Keratinocyte (primary cell): Measurements from ENCODE around the gene MAD2L2. TPM values are rescaled to one million over a fixed set of nuclear protein-coding genes. Genes with fewer than 3 reads are reported as not detected.

ENCODE experiments used
- DNase-seq: peaks from one replicate; pipeline ENCODE4 v3.0.0-alpha.2; 2011; ENCODE audit warnings: low read depth, missing footprints, low spot score
- FAIRE-seq: peaks from 2 replicates; lab custom pipeline; 2011; peaks lifted over from hg19 to GRCh38; lab: Jason Lieb, UNC
- H2AFZ ChIP-seq: 2 replicates; pipeline ENCODE4 v1.6.0; 2012; ENCODE audit warnings: low read length, control low read depth, inconsistent platforms; ENCODE audit not compliant: control insufficient read depth
- H3K27ac ChIP-seq: 2 replicates; pipeline ENCODE4 v1.5.1; 2011; ENCODE audit warnings: low read length; ENCODE audit not compliant: control insufficient read depth, insufficient read depth
- H3K27me3 ChIP-seq: 3 replicates; pipeline ENCODE4 v1.6.0; 2011; ENCODE audit warnings: low read length; ENCODE audit not compliant: control insufficient read depth, insufficient read depth; ENCODE audit errors: extremely low read depth
- H3K36me3 ChIP-seq, 2 experiments: 2 replicates in 1 of 2; 3 replicates in 1 of 2; pipeline ENCODE4 v1.5.1; 2011; ENCODE audit warnings: low read length in 2 of 2, mild to moderate bottlenecking in 1 of 2; ENCODE audit not compliant: control insufficient read depth in 2 of 2, insufficient read depth in 2 of 2; ENCODE audit errors: extremely low read depth in 1 of 2
- H3K4me1 ChIP-seq: 3 replicates; pipeline ENCODE4 v1.5.1; 2011; ENCODE audit warnings: low read length; ENCODE audit not compliant: control insufficient read depth, insufficient read depth; ENCODE audit errors: extremely low read depth
- H3K4me2 ChIP-seq: 3 replicates; pipeline ENCODE4 v1.6.0; 2011; ENCODE audit warnings: low read depth, low read length; ENCODE audit not compliant: control insufficient read depth, insufficient read depth; ENCODE audit errors: extremely low read depth
- H3K4me3 ChIP-seq, 3 experiments: fragments of 200-600 bp in 1 of 3; sonication (generic) in 1 of 3; 2 replicates in 2 of 3; 3 replicates in 1 of 3; pipeline ENCODE4 v1.5.1; 2011 to 2016; ENCODE audit warnings: low read length in 3 of 3, mild to moderate bottlenecking in 3 of 3, control low read depth in 2 of 3, inconsistent platforms in 1 of 3, low read depth in 1 of 3, mixed read lengths in 1 of 3, mixed run types in 1 of 3, moderate library complexity in 1 of 3; ENCODE audit not compliant: control insufficient read depth in 2 of 3, insufficient read depth in 2 of 3; ENCODE audit errors: extremely low read depth in 1 of 3
- H3K79me2 ChIP-seq: 2 replicates; pipeline ENCODE4 v1.6.0; 2012; ENCODE audit warnings: low read length; ENCODE audit not compliant: control insufficient read depth, insufficient read depth
- H3K9ac ChIP-seq: 3 replicates; pipeline ENCODE4 v1.6.0; 2011; ENCODE audit warnings: low read length; ENCODE audit not compliant: control insufficient read depth, insufficient read depth; ENCODE audit errors: extremely low read depth
- H3K9me1 ChIP-seq: 3 replicates; pipeline ENCODE4 v1.6.0; 2011; ENCODE audit warnings: low read length; ENCODE audit not compliant: control insufficient read depth, insufficient read depth; ENCODE audit errors: extremely low read depth
- H3K9me3 ChIP-seq: 2 replicates; pipeline ENCODE4 v1.5.1; 2012; ENCODE audit warnings: low read depth, low read length; ENCODE audit not compliant: control insufficient read depth
- H4K20me1 ChIP-seq: 3 replicates; pipeline ENCODE4 v1.6.0; 2011; ENCODE audit warnings: low read length; ENCODE audit not compliant: control insufficient read depth, insufficient read depth; ENCODE audit errors: extremely low read depth
- CTCF ChIP-seq, 3 experiments: IDR thresholded peaks in 1 of 3; conservative IDR thresholded peaks in 1 of 3; optimal IDR thresholded peaks in 1 of 3; 2 replicates in 2 of 3; 3 replicates in 1 of 3; pipeline versions ENCODE3 to v1.5.1; 2011; ENCODE audit warnings: low read length in 3 of 3, mild to moderate bottlenecking in 3 of 3, moderate library complexity in 2 of 3, control low read depth in 1 of 3, inconsistent platforms in 1 of 3; ENCODE audit not compliant: insufficient read depth in 2 of 3; ENCODE audit errors: extremely low read depth in 1 of 3
- EZH2 ChIP-seq: IDR thresholded peaks from one replicate; pipeline ENCODE4 v1.6.1; 2012; ENCODE audit warnings: inconsistent platforms, mild to moderate bottlenecking, low read length, moderate library complexity
- dilution Hi-C: fragments of 300-500 bp; cut with MboI; formaldehyde crosslinking; loops from one replicate; pipeline ENCODE4 v1.7.0; 2020; ENCODE audit warnings: low sequenced_read_pairs; ENCODE audit not compliant: extremely low pct_ligation_motif_present
- polyA plus RNA-seq, 5 experiments: library from polyadenylated mRNA; depleted of rRNA in 3 of 5; stranded (reverse) in 3 of 5; stranded (forward) in 1 of 5; unstranded in 1 of 5; fragments of >200 nt; gene quantifications; 1 replicate in 1 of 5; 2 replicates in 3 of 5; 3 replicates in 1 of 5; pipeline versions ENCODE4 v1.2.1 to v1.2.3, GENCODE V29; 2011 to 2012; ENCODE audit warnings: missing spikeins in 2 of 5, low read depth in 1 of 5, low replicate concordance in 1 of 5

Gene MAD2L2
- polyA plus RNA-seq, 1 donor (not counting 4 experiments of a cell fraction or from before 2014, with no cell fraction given): 24.8 TPM

GRCh38 chr1:11720033-11720376 lies 39.1 kb upstream of the MAD2L2 start:
- dilution Hi-C loops: no loop called here
- Histone ChIP-seq H3K9me1 (no peaks in the 10 kb centered on the region), H3K27me3 (peaks cover 21% of the 10 kb centered on the region), H3K4me1 (peaks cover 9% of the 10 kb centered on the region), H3K4me2 (peak overlapping the region; percentile 85), H3K27ac (no peak overlapping the region), H4K20me1 (no peaks in the 10 kb centered on the region), H3K79me2 (no peaks in the 10 kb centered on the region), H3K9me3 (no peaks in the 10 kb centered on the region), H3K36me3 (no peaks in the 10 kb centered on the region), H2AFZ (no peak overlapping the region), H3K4me3 (no peak overlapping the region), H3K9ac (no peak overlapping the region)
- TF ChIP-seq EZH2 (no peak), CTCF (optimal IDR thresholded peaks at IDR 0.05 in 1 of 3, IDR thresholded peaks at IDR 0.05 in 1 of 3, conservative IDR thresholded peaks at IDR 0.05 in 1 of 3; ENCODE audit: extremely low read depth in 1 of 3, insufficient read depth in 2 of 3, low read length in 3 of 3) (no peak)
- FAIRE-seq: no peak
- no peak for DNase-seq

DNA sequence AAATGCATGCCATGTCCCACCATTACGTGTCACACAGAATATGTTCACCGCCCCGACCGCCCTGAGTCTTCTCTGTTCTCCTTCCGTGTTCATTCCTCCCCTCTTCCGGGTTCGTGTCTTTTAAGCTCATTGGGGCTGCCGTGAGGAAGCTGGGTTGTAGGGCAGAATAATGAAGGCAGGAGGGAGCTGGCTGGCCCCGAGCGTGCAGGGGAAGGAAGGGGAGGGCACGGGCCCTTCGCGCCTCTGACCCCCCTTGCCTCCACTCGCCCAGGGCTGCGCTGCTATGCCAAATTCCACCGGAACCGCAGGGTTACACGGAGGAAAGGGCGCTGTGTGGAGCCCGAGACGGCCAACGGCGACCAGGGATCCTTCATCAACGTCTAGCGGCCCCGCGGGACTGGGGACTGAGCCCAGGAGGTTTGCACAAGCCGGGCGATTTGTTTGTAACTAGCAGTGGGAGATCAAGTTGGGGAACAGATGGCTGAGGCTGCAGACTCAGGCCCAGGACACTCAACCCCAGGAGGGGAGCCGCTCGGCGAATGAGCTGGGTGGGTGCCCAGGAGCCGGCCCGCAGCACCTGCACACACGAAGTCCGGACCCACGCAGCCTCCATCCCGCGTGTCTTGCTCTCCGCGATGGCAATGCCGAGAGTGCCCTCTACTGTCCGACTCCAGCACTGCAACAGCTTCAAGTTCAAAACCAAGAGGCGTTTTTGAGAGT lies 38.5 kb upstream of the MAD2L2 start:
- H3K4me1 ChIP-seq: peaks cover 9% of the 10 kb centered on the region
- H4K20me1 ChIP-seq: no peaks in the 10 kb centered on the region
- peaks cover 26% of the 10 kb centered on the region for H3K27me3 ChIP-seq
- no peaks in the 10 kb centered on the region for H3K79me2 ChIP-seq
- FAIRE-seq: peak; percentile 89
- no peaks in the 10 kb centered on the region for H3K9me3 ChIP-seq
- H3K36me3 ChIP-seq: no peaks in the 10 kb centered on the region
- peak overlapping the region; percentile 9 to 57 (median 50) for H3K4me3 ChIP-seq
- no peaks in the 10 kb centered on the region for H3K9me1 ChIP-seq
- TF ChIP-seq CTCF (optimal IDR thresholded peaks at IDR 0.05 in 1 of 3, IDR thresholded peaks at IDR 0.05 in 1 of 3, conservative IDR thresholded peaks at IDR 0.05 in 1 of 3; ENCODE audit: extremely low read depth in 1 of 3, insufficient read depth in 2 of 3, low read length in 3 of 3) (peak; percentile 90 to 96 (median 93)), EZH2 (no peak)
- no peak overlapping the region for H3K27ac ChIP-seq
- peak overlapping the region; percentile 90 for H2AFZ ChIP-seq
- H3K9ac ChIP-seq: peak overlapping the region; percentile 4
- dilution Hi-C loops: no loop called here
- H3K4me2 ChIP-seq: peak overlapping the region; percentile 85
- DNase-seq: no peak
